B cell (primary cell): ENCODE data around the gene TTC8. TPM values are rescaled to one million over a fixed set of nuclear protein-coding genes. Genes with fewer than 3 reads are reported as not detected.
"Not testable (repeated sequence)": the region's sequence is repeated elsewhere in the genome, so short reads cannot be mapped to it uniquely, and the experiment has no call there.

ENCODE experiments used
- ATAC-seq: fragments of 200-7000 bp; cut with Tn5 transposase; one replicate; pipeline ENCODE4 v1.10.0; 2021; ENCODE audit warnings: low read depth, mild to moderate bottlenecking, moderate number of reproducible peaks, moderate library complexity
- CTCF ChIA-PET: fragments of 350-600 bp; sonication (Branson Sonifier 250); formaldehyde crosslinking; loops from one replicate; lab custom pipeline; 2021; ENCODE audit warnings: antibody characterized with exemption, inconsistent platforms; lab: Charles Lee
- POLR2A ChIA-PET: fragments of 350-600 bp; sonication (Branson Sonifier 250); formaldehyde crosslinking; loops from one replicate; lab custom pipeline; 2021; ENCODE audit warnings: antibody characterized with exemption; lab: Charles Lee
- DNase-seq: peaks from one replicate; pipeline ENCODE4 v3.0.0; 2013
- H2AFZ ChIP-seq: 2 replicates; pipeline ENCODE4 v1.6.1; 2012; ENCODE audit warnings: mild to moderate bottlenecking, low read depth, low read length; ENCODE audit not compliant: insufficient read depth, poor library complexity, severe bottlenecking
- H3K27ac ChIP-seq, 2 donors: 1 replicate in 1 of 2; 2 replicates in 1 of 2; pipeline ENCODE4 v1.5.1; 2012 to 2013; ENCODE audit warnings: low read length in 2 of 2, mild to moderate bottlenecking in 2 of 2, moderate library complexity in 1 of 2
- H3K27me3 ChIP-seq, 4 experiments: fragments of 200-600 bp in 1 of 4; sonication (generic) in 1 of 4; replicated peaks in 1 of 4; 1 replicate in 2 of 4; 2 replicates in 2 of 4; pipeline versions ENCODE4 v1.6.1 to v1.7.0; 2013 to 2016; ENCODE audit warnings: low read length in 3 of 4, mild to moderate bottlenecking in 2 of 4, mixed read lengths in 1 of 4, moderate library complexity in 1 of 4; ENCODE audit not compliant: insufficient read depth in 4 of 4, control insufficient read depth in 3 of 4; ENCODE audit errors: control extremely low read depth in 1 of 4
- H3K36me3 ChIP-seq, 2 experiments: replicated peaks in 1 of 2; 1 replicate in 1 of 2; 2 replicates in 1 of 2; pipeline versions ENCODE4 v1.6.1 to v1.7.1; 2013; ENCODE audit warnings: low read length in 1 of 2; ENCODE audit not compliant: insufficient read depth in 2 of 2, control insufficient read depth in 1 of 2; ENCODE audit errors: control extremely low read depth in 1 of 2, extremely low read depth in 1 of 2
- H3K4me1 ChIP-seq, 2 donors: fragments of 200-600 bp in 1 of 2; sonication (generic) in 1 of 2; 1 replicate in 1 of 2; 2 replicates in 1 of 2; pipeline versions ENCODE4 v1.5.1 to v1.6.1; 2013 to 2017; ENCODE audit warnings: low read length in 2 of 2; ENCODE audit not compliant: control insufficient read depth in 2 of 2, insufficient read depth in 2 of 2
- H3K4me2 ChIP-seq: replicated peaks from 2 replicates; pipeline ENCODE3; 2012; ENCODE audit warnings: mild to moderate bottlenecking, low read depth, low read length; ENCODE audit not compliant: poor library complexity, severe bottlenecking
- H3K4me3 ChIP-seq, 5 experiments: fragments of 200-600 bp in 1 of 5; sonication (generic) in 1 of 5; 1 replicate in 3 of 5; 2 replicates in 2 of 5; pipeline versions ENCODE4 v1.5.1 to v1.7.0; 2011 to 2016; ENCODE audit warnings: low read length in 4 of 5, mild to moderate bottlenecking in 4 of 5, low read depth in 2 of 5, control low read depth in 1 of 5, moderate library complexity in 1 of 5; ENCODE audit not compliant: insufficient read depth in 1 of 5; ENCODE audit errors: control extremely low read depth in 1 of 5, extremely low read depth in 1 of 5
- H3K79me2 ChIP-seq: fragments of 200-600 bp; sonication (generic); one replicate; pipeline ENCODE4 v1.6.0; 2016; ENCODE audit warnings: low read length; ENCODE audit not compliant: control insufficient read depth, insufficient read depth
- H3K9ac ChIP-seq: fragments of 200-600 bp; sonication (generic); 2 replicates; pipeline ENCODE4 v1.6.1; 2017; ENCODE audit warnings: mild to moderate bottlenecking, low read length, moderate library complexity
- H3K9me3 ChIP-seq, 3 donors: one replicate each; pipeline versions ENCODE4 v1.6.1 to v1.7.1; 2013; ENCODE audit warnings: low read length in 2 of 3; ENCODE audit not compliant: control insufficient read depth in 2 of 3, insufficient read depth in 1 of 3; ENCODE audit errors: control extremely low read depth in 1 of 3
- H4K20me1 ChIP-seq: 2 replicates; pipeline ENCODE4 v1.6.0; 2012; ENCODE audit warnings: mild to moderate bottlenecking, low read length; ENCODE audit not compliant: insufficient read depth, control insufficient read depth, poor library complexity, severe bottlenecking
- H3K27ac Mint-ChIP-seq: one replicate; pipeline ENCODE4 v1.8.0; 2021; ENCODE audit warnings: mixed read lengths
- H3K27me3 Mint-ChIP-seq: one replicate; pipeline ENCODE4 v1.8.0; 2021; ENCODE audit warnings: mixed read lengths
- H3K4me1 Mint-ChIP-seq: one replicate; pipeline ENCODE4 v1.8.0; 2021; ENCODE audit warnings: mixed read lengths
- H3K4me3 Mint-ChIP-seq: one replicate; pipeline ENCODE4 v1.8.0; 2021; ENCODE audit warnings: mixed read lengths
- H3K9me3 Mint-ChIP-seq: one replicate; pipeline ENCODE4 v1.8.0; 2022; ENCODE audit warnings: mixed read lengths; ENCODE audit not compliant: insufficient read depth
- CTCF ChIP-seq: fragments of 200-600 bp; IDR thresholded peaks from one replicate; pipeline ENCODE4 v1.8.0; 2022; ENCODE audit warnings: antibody characterized with exemption, mild to moderate bottlenecking
- EZH2 ChIP-seq: IDR thresholded peaks from 2 replicates; pipeline ENCODE4 v1.6.1; 2012; ENCODE audit warnings: borderline replicate concordance, low read depth, mild to moderate bottlenecking, moderate library complexity, low read length; ENCODE audit not compliant: insufficient read depth, poor library complexity, severe bottlenecking
- WGBS: methylation state at CpG from one replicate; pipeline ENCODE4 v1.1.5; 2013; ENCODE audit warnings: missing lambda C conversion rate; ENCODE audit not compliant: insufficient coverage; 5-methylcytosine and 5-hydroxymethylcytosine counted together
- intact Hi-C: fragments of 100-400 bp; cut with micrococcal nuclease; formaldehyde crosslinking; loops from one replicate; pipeline ENCODE4 v1.10.0; 2022
- polyA plus RNA-seq: library from polyadenylated mRNA; depleted of rRNA; stranded (reverse); fragments of >200 nt; gene quantifications from 2 replicates; pipeline ENCODE4 v1.2.3, GENCODE V29; 2012
- total RNA-seq, 2 donors: library from RNA; stranded (reverse); fragments of 120-200 nt in 1 of 2; gene quantifications; 1 replicate in 1 of 2; 2 replicates in 1 of 2; pipeline versions ENCODE4 v1.2.3 to v1.2.4, GENCODE V29; 2013 to 2022

Gene TTC8
- total and polyA plus RNA-seq, 2 donors (not counting 1 experiment from before 2014, with no cell fraction given): 2.7 to 7.2 TPM

- DNase-seq (no peak), ATAC-seq (no peak)
- no peak overlapping the region for H3K27ac ChIP-seq
- H2AFZ ChIP-seq: no peak overlapping the region
- H3K9me3 ChIP-seq: no peaks in the 10 kb centered on the region
- peaks cover 47% of the 10 kb centered on the region for H3K27me3 Mint-ChIP-seq
- peaks cover 0 to 5% (median 2%) of the 10 kb centered on the region in 4 experiments for H3K27me3 ChIP-seq
- ChIA-PET POLR2A (no interaction called here), CTCF (no interaction called here)
- H3K79me2 ChIP-seq: no peaks in the 10 kb centered on the region
- TF ChIP-seq CTCF (no peak), EZH2 (no peak)
- H3K9ac ChIP-seq: no peak overlapping the region
- H3K36me3 ChIP-seq: no peaks in the 10 kb centered on the region
- H3K27ac Mint-ChIP-seq: no peak overlapping the region
- no peak overlapping the region for H3K4me2 ChIP-seq
- H3K4me1 ChIP-seq: peaks cover 0 to 5% of the 10 kb centered on the region in 2 donors
- no peaks in the 10 kb centered on the region for H3K9me3 Mint-ChIP-seq
- intact Hi-C loops: no loop called here
- no peak overlapping the region for H3K4me3 Mint-ChIP-seq
- no peaks in the 10 kb centered on the region for H4K20me1 ChIP-seq
- 14% methylated on average over 1 of the region's 1 CpG for WGBS
- H3K4me1 Mint-ChIP-seq: peaks cover 7% of the 10 kb centered on the region
- no peak overlapping the region for H3K4me3 ChIP-seq
Measured at GRCh38 chr14:88818018-88818417, 6.4 kb upstream of the TTC8 start.

GRCh38 chr14:88819674-88820073 is 4.8 kb upstream of the TTC8 start:
- POLR2A ChIA-PET, H3K9me3 Mint-ChIP-seq, intact Hi-C loops, H2AFZ ChIP-seq, H4K20me1 ChIP-seq, H3K9me3 ChIP-seq, H3K27me3 ChIP-seq, CTCF ChIA-PET, ATAC-seq, H3K27ac ChIP-seq, H3K27ac Mint-ChIP-seq, H3K36me3 ChIP-seq, H3K4me3 Mint-ChIP-seq, H3K4me2 ChIP-seq, H3K4me1 ChIP-seq, DNase-seq, H3K79me2 ChIP-seq, H3K9ac ChIP-seq, H3K4me3 ChIP-seq: not testable (repeated sequence)
- H3K27me3 Mint-ChIP-seq: peaks cover 40% of the 10 kb centered on the region
- peaks cover 11% of the 10 kb centered on the region for H3K4me1 Mint-ChIP-seq
- 50% methylated on average over 1 of the region's 3 CpGs for WGBS
